ENCODE measurements around the gene GPSM1.

Gene GPSM1

DNA sequence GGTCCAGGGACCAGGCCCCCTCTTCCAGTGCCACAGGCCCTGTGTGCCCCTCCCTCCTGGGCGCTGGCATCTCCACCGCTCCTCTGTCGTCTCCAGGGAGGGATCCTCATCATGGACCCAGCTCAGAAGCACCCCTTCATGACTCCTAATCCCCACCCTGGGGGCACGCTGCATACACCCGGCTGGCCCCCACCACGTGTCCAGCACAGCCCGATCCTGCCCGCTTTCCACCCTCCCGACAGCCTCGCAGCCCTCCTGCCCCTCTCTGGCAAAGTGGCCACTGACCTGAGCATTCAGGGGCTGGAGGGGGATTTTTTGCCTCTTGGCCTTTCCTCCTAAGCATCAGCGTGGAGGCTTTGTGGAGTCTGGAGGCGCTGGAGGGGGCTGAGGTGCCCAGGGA lies 24.8 kb upstream of the GPSM1 start:
- Histone ChIP-seq H3K36me3 (ENCODE audit: control insufficient read depth, insufficient read depth, low read length) (no peaks in the 10 kb centered on the region), H3K4me1 (ENCODE audit: control insufficient read depth, insufficient read depth, low read length) (peaks cover 4% of the 10 kb centered on the region), H3K4me3 (ENCODE audit: low read length) (no peak overlapping the region), H3K9me3 (ENCODE audit: control insufficient read depth, low read length) (no peaks in the 10 kb centered on the region), H3K9ac (ENCODE audit: low read length) (no peak overlapping the region), H3K27me3 (ENCODE audit: control insufficient read depth, insufficient read depth, low read length) (no peaks in the 10 kb centered on the region)

DNA sequence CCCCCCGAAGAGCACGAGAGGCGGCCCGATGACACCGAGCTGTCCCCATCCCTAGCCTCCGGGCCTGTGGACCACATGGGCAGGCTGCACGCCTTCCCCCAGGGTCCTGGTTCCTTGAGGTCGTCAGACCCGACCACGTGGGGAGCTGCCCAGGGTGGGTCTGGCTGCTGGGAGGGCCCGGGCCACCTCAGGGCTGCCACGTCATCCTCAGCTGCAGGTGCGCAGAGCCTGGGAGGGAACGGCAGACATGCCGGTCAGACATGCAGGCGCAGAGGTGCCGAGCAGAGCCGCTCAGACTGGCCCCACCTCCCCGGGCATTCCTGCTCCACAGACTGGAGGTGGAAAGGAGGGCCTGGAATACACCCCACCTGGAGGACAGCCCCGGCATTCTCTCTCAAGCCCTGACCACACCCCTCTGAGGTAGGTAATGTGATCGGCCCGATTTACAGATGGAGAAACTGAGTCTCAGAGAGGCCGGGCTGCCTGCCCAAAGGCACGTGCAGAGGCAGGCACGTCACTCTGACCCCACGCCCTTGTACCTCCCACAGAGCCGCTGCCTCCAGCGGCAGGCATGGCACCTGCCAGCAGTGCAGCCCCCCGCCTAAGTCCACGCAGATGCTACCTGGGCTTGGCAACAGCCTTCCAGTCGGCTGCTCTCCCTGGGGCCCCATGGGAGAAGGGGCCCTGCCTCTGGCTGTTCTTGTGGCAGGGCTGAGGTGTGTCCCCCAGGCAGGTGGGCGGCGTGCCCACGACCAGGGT lies 24.1 kb upstream of the GPSM1 start:
- Histone ChIP-seq H3K27me3 (ENCODE audit: control insufficient read depth, insufficient read depth, low read length) (no peaks in the 10 kb centered on the region), H3K36me3 (ENCODE audit: control insufficient read depth, insufficient read depth, low read length) (no peaks in the 10 kb centered on the region), H3K4me3 (ENCODE audit: low read length) (no peak overlapping the region), H3K9me3 (ENCODE audit: control insufficient read depth, low read length) (no peaks in the 10 kb centered on the region), H3K9ac (ENCODE audit: low read length) (no peak overlapping the region), H3K4me1 (ENCODE audit: control insufficient read depth, insufficient read depth, low read length) (no peaks in the 10 kb centered on the region)

GRCh38 chr9:136303825-136304416 lies 23.4 kb upstream of the GPSM1 start, which contains the start of gene CCDC187:
TSS of gene CCDC187 (minus strand) at chr9:136304094. CDS start at chr9:136303830, 264 bp downstream.
- no peak within 1 kb of the TSS for H3K9ac ChIP-seq (ENCODE audit: low read length)
- H3K4me3 ChIP-seq (ENCODE audit: low read length) = no peak within 1 kb of the TSS
- H3K36me3 ChIP-seq (ENCODE audit: control insufficient read depth, insufficient read depth, low read length) = no peaks in the 10 kb centered on the region
- H3K4me1 ChIP-seq (ENCODE audit: control insufficient read depth, insufficient read depth, low read length) = no peaks in the 10 kb centered on the region
- H3K27me3 ChIP-seq (ENCODE audit: control insufficient read depth, insufficient read depth, low read length) = no peaks in the 10 kb centered on the region
- no peaks in the 10 kb centered on the region for H3K9me3 ChIP-seq (ENCODE audit: control insufficient read depth, low read length)

DNA sequence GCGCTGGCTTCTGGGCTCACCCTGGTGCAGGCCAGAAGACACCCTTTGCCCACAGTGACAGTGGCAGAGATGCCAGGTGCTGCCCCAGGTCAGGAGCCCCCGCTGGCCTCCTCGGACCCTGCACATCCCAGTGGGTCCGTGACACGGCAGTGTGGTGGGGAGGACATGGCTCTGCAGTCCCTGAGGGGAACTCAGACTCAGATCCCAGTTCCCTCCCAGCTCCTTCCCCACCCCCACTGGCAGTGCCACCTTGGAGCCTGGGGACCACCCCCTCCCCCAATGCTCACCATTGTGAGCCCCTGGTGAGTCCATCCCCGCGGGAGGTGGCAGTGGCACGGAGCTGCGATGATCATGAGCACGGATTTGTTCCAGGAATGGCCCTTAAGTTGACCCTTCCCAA lies 22.9 kb upstream of the GPSM1 start:
- no peak overlapping the region for H3K4me3 ChIP-seq (ENCODE audit: low read length)
- no peaks in the 10 kb centered on the region for H3K4me1 ChIP-seq (ENCODE audit: control insufficient read depth, insufficient read depth, low read length)
- H3K9me3 ChIP-seq (ENCODE audit: control insufficient read depth, low read length) = no peaks in the 10 kb centered on the region
- no peaks in the 10 kb centered on the region for H3K36me3 ChIP-seq (ENCODE audit: control insufficient read depth, insufficient read depth, low read length)
- H3K27me3 ChIP-seq (ENCODE audit: control insufficient read depth, insufficient read depth, low read length) = no peaks in the 10 kb centered on the region
- H3K9ac ChIP-seq (ENCODE audit: low read length) = no peak overlapping the region

GRCh38 chr9:136304981-136305380 lies 22.4 kb upstream of the GPSM1 start:
- Histone ChIP-seq H3K36me3 (ENCODE audit: control insufficient read depth, insufficient read depth, low read length) (no peaks in the 10 kb centered on the region), H3K4me3 (ENCODE audit: low read length) (no peak overlapping the region), H3K9ac (ENCODE audit: low read length) (no peak overlapping the region), H3K4me1 (ENCODE audit: control insufficient read depth, insufficient read depth, low read length) (no peaks in the 10 kb centered on the region), H3K9me3 (ENCODE audit: control insufficient read depth, low read length) (no peaks in the 10 kb centered on the region), H3K27me3 (ENCODE audit: control insufficient read depth, insufficient read depth, low read length) (no peaks in the 10 kb centered on the region)

GRCh38 chr9:136305804-136306203 lies 21.5 kb upstream of the GPSM1 start:
- Histone ChIP-seq H3K4me1 (ENCODE audit: control insufficient read depth, insufficient read depth, low read length) (peaks cover 6% of the 10 kb centered on the region), H3K4me3 (ENCODE audit: low read length) (no peak overlapping the region), H3K27me3 (ENCODE audit: control insufficient read depth, insufficient read depth, low read length) (no peaks in the 10 kb centered on the region), H3K36me3 (ENCODE audit: control insufficient read depth, insufficient read depth, low read length) (no peaks in the 10 kb centered on the region), H3K9ac (ENCODE audit: low read length) (no peak overlapping the region), H3K9me3 (ENCODE audit: control insufficient read depth, low read length) (no peaks in the 10 kb centered on the region)

DNA sequence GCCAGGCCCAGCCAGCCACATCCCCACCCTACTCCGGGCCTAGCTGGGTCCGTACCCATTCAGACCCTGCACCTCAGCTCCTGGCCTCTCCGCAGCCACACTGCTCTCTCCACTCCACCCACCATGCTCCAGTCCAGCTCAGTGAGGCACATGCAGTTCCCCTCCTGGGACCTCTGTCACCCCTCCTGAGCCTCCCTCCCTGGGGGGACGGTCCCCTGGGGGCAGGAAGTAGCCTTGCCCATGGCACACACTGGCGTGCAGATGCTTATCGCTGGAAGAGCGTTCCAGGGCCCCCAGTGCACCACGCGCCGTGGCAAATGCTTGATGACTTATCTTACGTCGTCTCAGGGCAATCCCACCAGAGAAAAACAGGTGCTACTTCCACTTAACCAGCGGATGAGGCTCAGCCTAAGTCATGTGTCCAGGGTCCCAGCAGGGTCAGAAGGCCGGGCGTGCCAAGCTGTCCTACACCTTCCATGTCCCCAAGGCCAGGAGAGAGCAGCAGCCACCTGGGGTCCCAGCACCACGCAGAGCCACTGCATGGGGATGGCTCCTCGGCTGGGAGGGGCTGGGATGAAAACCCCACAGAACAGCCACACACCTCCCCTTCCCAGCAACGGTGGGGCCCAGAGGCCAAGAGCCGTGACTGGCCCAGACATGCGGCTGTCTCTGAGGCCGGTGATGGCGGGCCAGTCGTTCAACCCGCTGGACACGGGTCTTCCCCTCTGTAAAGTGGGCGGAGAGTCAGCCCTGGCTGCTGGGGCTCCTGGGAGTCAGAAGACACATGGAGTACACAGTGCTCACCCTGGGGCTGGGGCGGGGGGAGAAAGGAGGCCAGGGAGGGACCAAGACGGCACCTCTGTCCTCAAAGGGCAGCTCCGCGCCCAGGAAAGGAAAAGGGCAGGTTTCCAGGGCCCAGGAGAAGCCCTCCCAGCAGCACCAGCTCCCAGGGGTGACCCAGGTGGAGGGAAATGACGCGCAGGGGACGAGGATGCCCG lies 20.8 kb upstream of the GPSM1 start:
- no peaks in the 10 kb centered on the region for H3K27me3 ChIP-seq (ENCODE audit: control insufficient read depth, insufficient read depth, low read length)
- H3K36me3 ChIP-seq (ENCODE audit: control insufficient read depth, insufficient read depth, low read length) = no peaks in the 10 kb centered on the region
- peaks cover 12% of the 10 kb centered on the region for H3K4me1 ChIP-seq (ENCODE audit: control insufficient read depth, insufficient read depth, low read length)
- no peak overlapping the region for H3K9ac ChIP-seq (ENCODE audit: low read length)
- H3K4me3 ChIP-seq (ENCODE audit: low read length) = no peak overlapping the region
- H3K9me3 ChIP-seq (ENCODE audit: control insufficient read depth, low read length) = no peaks in the 10 kb centered on the region

DNA sequence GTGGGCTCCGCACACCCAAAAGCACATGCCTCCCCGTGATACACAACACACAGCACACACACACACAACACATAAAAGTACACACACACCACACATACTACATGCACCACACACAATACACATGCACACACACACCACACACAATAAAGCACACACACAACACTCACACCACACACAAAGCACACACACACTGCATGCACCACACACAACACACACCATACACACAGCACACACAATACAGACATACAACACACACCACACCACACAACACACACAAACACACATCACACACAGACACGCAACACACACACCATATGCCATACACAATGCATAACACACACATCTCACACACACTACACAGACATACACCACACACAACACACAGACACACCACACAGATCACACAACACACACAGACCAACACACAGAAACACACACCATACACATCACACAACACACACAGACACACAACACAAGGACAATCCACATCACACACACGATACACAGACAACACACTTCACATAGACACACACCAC lies 20.1 kb upstream of the GPSM1 start:
- Histone ChIP-seq H3K36me3 (ENCODE audit: control insufficient read depth, insufficient read depth, low read length) (no peaks in the 10 kb centered on the region), H3K4me1 (ENCODE audit: control insufficient read depth, insufficient read depth, low read length) (peaks cover 20% of the 10 kb centered on the region), H3K27me3 (ENCODE audit: control insufficient read depth, insufficient read depth, low read length) (no peaks in the 10 kb centered on the region), H3K4me3 (ENCODE audit: low read length) (no peak overlapping the region), H3K9me3 (ENCODE audit: control insufficient read depth, low read length) (no peaks in the 10 kb centered on the region), H3K9ac (ENCODE audit: low read length) (no peak overlapping the region)

DNA sequence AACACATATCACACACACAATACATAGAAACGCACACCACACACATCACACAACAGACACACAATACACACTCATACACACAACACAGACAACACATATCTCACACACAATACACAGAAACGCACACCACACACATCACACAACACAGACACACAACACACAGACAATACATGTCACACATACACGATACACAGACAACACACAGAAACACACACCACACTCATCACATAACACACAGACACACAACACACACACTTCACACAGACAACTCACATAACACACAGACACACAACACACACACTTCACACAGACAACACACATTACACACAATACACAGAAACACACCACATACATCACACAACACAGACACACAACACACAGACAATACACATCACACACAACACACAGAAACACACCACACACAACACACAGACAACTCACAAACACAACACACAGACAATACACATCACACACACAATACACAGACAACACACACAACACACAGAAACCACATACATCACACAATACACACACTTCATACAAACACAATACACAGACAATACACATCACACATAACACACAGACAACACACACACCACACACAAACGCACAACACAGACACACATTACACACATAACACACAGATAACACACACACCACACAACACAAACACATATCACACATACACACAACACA lies 19.2 kb upstream of the GPSM1 start:
- Histone ChIP-seq H3K36me3 (ENCODE audit: control insufficient read depth, insufficient read depth, low read length) (no peaks in the 10 kb centered on the region), H3K4me1 (ENCODE audit: control insufficient read depth, insufficient read depth, low read length) (peaks cover 23% of the 10 kb centered on the region), H3K27me3 (ENCODE audit: control insufficient read depth, insufficient read depth, low read length) (no peaks in the 10 kb centered on the region), H3K9me3 (ENCODE audit: control insufficient read depth, low read length) (no peaks in the 10 kb centered on the region), H3K4me3 (ENCODE audit: low read length) (no peak overlapping the region), H3K9ac (ENCODE audit: low read length) (no peak overlapping the region)

DNA sequence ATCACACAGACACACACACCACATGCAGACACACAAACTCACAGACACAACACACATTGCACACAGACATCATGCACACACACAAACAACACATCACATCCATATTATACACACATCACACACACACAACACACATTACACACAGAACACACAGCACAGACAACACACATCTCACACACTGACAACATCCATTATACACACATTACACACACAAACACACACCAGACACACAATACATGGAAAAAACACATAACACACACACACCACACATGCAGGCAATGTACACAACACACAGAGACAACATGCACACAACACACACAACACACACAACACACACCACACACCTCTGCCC lies 18.7 kb upstream of the GPSM1 start:
- no peaks in the 10 kb centered on the region for H3K27me3 ChIP-seq (ENCODE audit: control insufficient read depth, insufficient read depth, low read length)
- no peak overlapping the region for H3K9ac ChIP-seq (ENCODE audit: low read length)
- H3K36me3 ChIP-seq (ENCODE audit: control insufficient read depth, insufficient read depth, low read length) = no peaks in the 10 kb centered on the region
- no peak overlapping the region for H3K4me3 ChIP-seq (ENCODE audit: low read length)
- H3K9me3 ChIP-seq (ENCODE audit: control insufficient read depth, low read length) = no peaks in the 10 kb centered on the region
- peaks cover 23% of the 10 kb centered on the region for H3K4me1 ChIP-seq (ENCODE audit: control insufficient read depth, insufficient read depth, low read length)

DNA sequence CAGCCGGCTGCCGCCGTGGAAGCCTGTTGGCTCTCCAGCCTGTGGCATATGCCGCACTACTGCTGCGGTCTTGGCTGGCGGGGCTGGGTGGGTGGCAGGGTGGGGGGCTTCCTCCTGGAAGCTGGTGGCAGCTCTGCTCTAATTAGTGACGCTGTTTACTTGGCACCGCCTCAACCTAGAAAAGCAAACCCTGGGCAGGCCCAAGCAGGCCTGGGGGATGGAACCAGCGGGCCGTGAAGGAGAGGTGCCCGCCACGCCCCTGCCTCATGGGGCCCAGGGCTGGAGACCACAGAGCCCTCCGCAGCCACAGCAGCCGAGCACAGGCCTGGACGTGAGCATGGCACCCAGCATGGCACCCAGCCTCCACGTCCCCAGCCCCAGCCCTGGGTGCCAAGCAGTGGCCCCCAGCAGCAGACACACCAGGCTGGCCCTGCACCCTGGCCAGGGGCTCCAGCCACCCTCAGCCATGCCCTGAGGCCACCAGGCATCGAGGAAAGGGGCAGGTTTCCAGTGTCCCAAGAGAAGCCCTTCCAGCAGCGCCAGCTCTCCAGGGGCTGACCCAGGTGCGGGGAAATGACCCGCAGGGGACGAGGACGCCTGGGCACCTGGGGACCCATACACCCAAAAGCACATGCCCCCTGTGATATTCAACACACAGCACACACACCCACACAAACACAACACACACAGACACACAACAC lies 18.1 kb upstream of the GPSM1 start:
- Histone ChIP-seq H3K4me1 (ENCODE audit: control insufficient read depth, insufficient read depth, low read length) (peaks cover 23% of the 10 kb centered on the region), H3K36me3 (ENCODE audit: control insufficient read depth, insufficient read depth, low read length) (no peaks in the 10 kb centered on the region), H3K9me3 (ENCODE audit: control insufficient read depth, low read length) (no peaks in the 10 kb centered on the region), H3K27me3 (ENCODE audit: control insufficient read depth, insufficient read depth, low read length) (no peaks in the 10 kb centered on the region), H3K9ac (ENCODE audit: low read length) (no peak overlapping the region), H3K4me3 (ENCODE audit: low read length) (no peak overlapping the region)
